H1 (cell line): ENCODE results near the gene ZNF397. TPM values are rescaled to one million over a fixed set of nuclear protein-coding genes. Genes with fewer than 3 reads are reported as not detected.

Experiments
- CTCF ChIA-PET: fragments of 300-600 bp; sonication (Branson Sonifier 250); formaldehyde crosslinking; loops from one replicate; lab custom pipeline; 2021; ENCODE audit not compliant: partially characterized antibody; lab: Charles Lee
- POLR2A ChIA-PET: fragments of 300-600 bp; sonication (Branson Sonifier 250); formaldehyde crosslinking; loops from one replicate; lab custom pipeline; 2021; ENCODE audit warnings: inconsistent platforms; ENCODE audit not compliant: partially characterized antibody; lab: Charles Lee
- DNase-seq, 2 experiments: peaks; one replicate each; pipeline versions ENCODE4 v3.0.0 to v3.0.0-alpha.2; 2010 to 2022; ENCODE audit warnings: low spot score in 2 of 2, low read depth in 1 of 2, mixed read lengths in 1 of 2
- FAIRE-seq: peaks from 2 replicates; lab custom pipeline; 2011; peaks lifted over from hg19 to GRCh38; lab: Jason Lieb, UNC
- H2AFZ ChIP-seq: 2 replicates; pipeline ENCODE4 v1.8.1; 2012; ENCODE audit warnings: low read length, inconsistent platforms
- H2AK5ac ChIP-seq: 2 replicates; pipeline ENCODE4 v1.6.1; 2013; ENCODE audit warnings: low read depth, low read length
- H2BK120ac ChIP-seq: replicated peaks from 2 replicates; pipeline ENCODE3; 2013; ENCODE audit warnings: low read depth, low read length, inconsistent platforms
- H2BK12ac ChIP-seq: 2 replicates; pipeline ENCODE4 v1.6.1; 2013; ENCODE audit warnings: low read depth, low read length
- H2BK15ac ChIP-seq: 2 replicates; pipeline ENCODE4 v1.6.1; 2013; ENCODE audit warnings: low read length
- H2BK20ac ChIP-seq: 2 replicates; pipeline ENCODE4 v1.6.1; 2013; ENCODE audit warnings: low read length
- H2BK5ac ChIP-seq: 2 replicates; pipeline ENCODE4 v1.6.1; 2013; ENCODE audit warnings: low read depth, low read length
- H3K14ac ChIP-seq: 2 replicates; pipeline ENCODE4 v1.6.1; 2013; ENCODE audit warnings: inconsistent platforms; ENCODE audit not compliant: insufficient read length
- H3K18ac ChIP-seq: 2 replicates; pipeline ENCODE4 v1.6.1; 2013; ENCODE audit warnings: low read length; ENCODE audit errors: extremely low read depth
- H3K23ac ChIP-seq: 2 replicates; pipeline ENCODE4 v1.6.1; 2013; ENCODE audit warnings: inconsistent platforms; ENCODE audit not compliant: insufficient read length
- H3K23me2 ChIP-seq: 2 replicates; pipeline ENCODE4 v1.6.1; 2013; ENCODE audit warnings: low read depth, low read length
- H3K27ac ChIP-seq: 2 replicates; pipeline ENCODE4 v1.6.1; 2011; ENCODE audit warnings: low read depth, low read length, inconsistent platforms
- H3K27me3 ChIP-seq, 4 experiments: replicated peaks in 1 of 4; 1 replicate in 1 of 4; 2 replicates in 3 of 4; pipeline versions ENCODE4 v1.6.1 to v1.8.1; 2011 to 2013; ENCODE audit warnings: low read length in 3 of 4, mild to moderate bottlenecking in 3 of 4, inconsistent platforms in 2 of 4, mixed read lengths in 2 of 4, moderate library complexity in 1 of 4; ENCODE audit not compliant: control insufficient read depth in 3 of 4, insufficient read depth in 3 of 4; ENCODE audit errors: extremely low read depth in 1 of 4
- H3K36me3 ChIP-seq, 4 experiments: 2 replicates each; pipeline versions ENCODE4 v1.6.1 to v1.8.1; 2011 to 2013; ENCODE audit warnings: mild to moderate bottlenecking in 4 of 4, low read length in 3 of 4, moderate library complexity in 2 of 4, control low read depth in 1 of 4, inconsistent platforms in 1 of 4; ENCODE audit not compliant: insufficient read depth in 4 of 4, control insufficient read depth in 2 of 4
- H3K4ac ChIP-seq: replicated peaks from 2 replicates; pipeline ENCODE3; 2013; ENCODE audit warnings: low read length, low read depth, mixed read lengths, inconsistent platforms; ENCODE audit not compliant: insufficient read length
- H3K4me1 ChIP-seq, 4 experiments: replicated peaks in 1 of 4; 1 replicate in 1 of 4; 2 replicates in 3 of 4; pipeline versions ENCODE4 v1.6.1 to v1.8.1; 2011 to 2013; ENCODE audit warnings: low read length in 3 of 4, inconsistent platforms in 2 of 4, mixed read lengths in 1 of 4; ENCODE audit not compliant: insufficient read depth in 4 of 4, control insufficient read depth in 3 of 4
- H3K4me2 ChIP-seq, 2 experiments: 2 replicates each; pipeline versions ENCODE4 v1.6.1 to v1.8.1; 2011 to 2013; ENCODE audit warnings: low read depth in 2 of 2, low read length in 2 of 2, control low read depth in 1 of 2, inconsistent platforms in 1 of 2, mild to moderate bottlenecking in 1 of 2; ENCODE audit not compliant: insufficient read depth in 1 of 2
- H3K4me3 ChIP-seq, 4 experiments: fragments of 200-600, 300-600 bp in 1 of 4; sonication (generic), shearing (Covaris generic), sonication (Bioruptor Twin) in 1 of 4; 2 replicates each; pipeline versions ENCODE4 v1.5.1 to v1.8.1; 2011 to 2016; ENCODE audit warnings: low read length in 4 of 4, low read depth in 3 of 4, control low read depth in 2 of 4, inconsistent platforms in 2 of 4, mild to moderate bottlenecking in 2 of 4, mixed read lengths in 1 of 4, moderate library complexity in 1 of 4; ENCODE audit not compliant: insufficient read depth in 2 of 4; ENCODE audit errors: extremely low read depth in 1 of 4
- H3K56ac ChIP-seq: replicated peaks from 2 replicates; pipeline ENCODE3; 2013; ENCODE audit warnings: low read depth, mild to moderate bottlenecking, mixed read lengths, low read length, inconsistent platforms; ENCODE audit not compliant: insufficient read length
- H3K79me1 ChIP-seq: 2 replicates; pipeline ENCODE4 v1.6.1; 2013; ENCODE audit warnings: low read depth, low read length, control low read depth
- H3K79me2 ChIP-seq, 2 experiments: 2 replicates each; pipeline versions ENCODE4 v1.6.1 to v1.8.1; 2012 to 2013; ENCODE audit warnings: low read length in 2 of 2, mild to moderate bottlenecking in 2 of 2, inconsistent platforms in 1 of 2; ENCODE audit not compliant: insufficient read depth in 2 of 2, control insufficient read depth in 1 of 2
- H3K9ac ChIP-seq, 4 experiments: replicated peaks in 1 of 4; 1 replicate in 1 of 4; 2 replicates in 3 of 4; pipeline versions ENCODE4 v1.6.1 to v1.8.1; 2011 to 2013; ENCODE audit warnings: low read depth in 3 of 4, low read length in 3 of 4, control low read depth in 2 of 4, mild to moderate bottlenecking in 2 of 4, moderate library complexity in 2 of 4, inconsistent platforms in 1 of 4; ENCODE audit errors: extremely low read depth in 1 of 4
- H3K9me3 ChIP-seq, 2 experiments: 2 replicates each; pipeline versions ENCODE4 v1.6.1 to v1.8.1; 2012 to 2013; ENCODE audit warnings: mild to moderate bottlenecking in 2 of 2, moderate library complexity in 2 of 2, control low read depth in 1 of 2, inconsistent platforms in 1 of 2, low read depth in 1 of 2, low read length in 1 of 2, mixed read lengths in 1 of 2; ENCODE audit not compliant: insufficient read depth in 2 of 2
- H4K20me1 ChIP-seq, 2 experiments: replicated peaks in 1 of 2; 2 replicates each; pipeline versions ENCODE3 to v1.8.1; 2011 to 2013; ENCODE audit warnings: inconsistent platforms in 2 of 2, low read length in 2 of 2, mild to moderate bottlenecking in 1 of 2; ENCODE audit not compliant: insufficient read depth in 2 of 2, control insufficient read depth in 1 of 2
- H4K5ac ChIP-seq: 2 replicates; pipeline ENCODE4 v1.6.1; 2013; ENCODE audit warnings: low read length, low read depth, mixed read lengths, inconsistent platforms; ENCODE audit not compliant: insufficient read length
- H4K8ac ChIP-seq: 2 replicates; pipeline ENCODE4 v1.8.0; 2013; ENCODE audit warnings: mild to moderate bottlenecking, moderate library complexity, low read length, inconsistent platforms; ENCODE audit not compliant: insufficient read depth; ENCODE audit errors: extremely low read depth
- H4K91ac ChIP-seq: replicated peaks from 2 replicates; pipeline ENCODE3; 2013; ENCODE audit warnings: low read length, mixed read lengths, inconsistent platforms; ENCODE audit not compliant: insufficient read length
- E2F6 ChIP-seq: IDR thresholded peaks from 2 replicates; pipeline ENCODE4 v1.6.1; 2012; ENCODE audit warnings: inconsistent platforms
- EGR1 ChIP-seq: IDR thresholded peaks from 2 replicates; pipeline ENCODE4 v1.6.1; 2011; ENCODE audit warnings: low read depth, low read length, borderline replicate concordance
- FOSL1 ChIP-seq: IDR thresholded peaks from 2 replicates; pipeline ENCODE4 v1.6.1; 2011; ENCODE audit warnings: mild to moderate bottlenecking, low read depth, low read length, moderate library complexity; ENCODE audit not compliant: insufficient read depth
- GTF2F1 ChIP-seq: IDR thresholded peaks from 2 replicates; pipeline ENCODE4 v1.6.1; 2012; ENCODE audit warnings: low read depth, low read length, improper control_type of control experiment, borderline replicate concordance
- POLR2AphosphoS5 ChIP-seq: IDR thresholded peaks from 2 replicates; pipeline ENCODE4 v1.6.1; 2011; ENCODE audit warnings: low read depth, low read length
- USF2 ChIP-seq: IDR thresholded peaks from 2 replicates; pipeline ENCODE4 v1.6.1; 2011; ENCODE audit warnings: low read length, improper control_type of control experiment
- WGBS, 2 experiments: shearing (Covaris generic) in 1 of 2; methylation state at CpG; one replicate each; pipeline versions ENCODE4 v1.1.6 to v1.1.7; 2013 to 2015; ENCODE audit warnings: low lambda C conversion rate in 2 of 2, mixed read lengths in 2 of 2, inconsistent platforms in 1 of 2, low coverage in 1 of 2, missing lambda C conversion rate in 1 of 2; ENCODE audit not compliant: insufficient replicate concordance in 2 of 2, insufficient coverage in 1 of 2, insufficient read length in 1 of 2; ENCODE audit errors: extremely low coverage in 1 of 2, missing lambda C conversion rate in 1 of 2; 5-methylcytosine and 5-hydroxymethylcytosine counted together
- polyA plus RNA-seq, 7 experiments: library from polyadenylated mRNA; depleted of rRNA in 3 of 7; stranded (reverse) in 5 of 7; unstranded in 2 of 7; fragments of >200 nt in 5 of 7; fragments of 200-250 nt in 2 of 7; gene quantifications; 1 replicate in 5 of 7; 2 replicates in 1 of 7; 4 replicates in 1 of 7; pipeline versions ENCODE4 v1.2.1 to v1.2.3, GENCODE V29; 2011 to 2013; ENCODE audit warnings: missing spikeins in 2 of 7, mixed read lengths in 2 of 7
- total RNA-seq: library from RNA; stranded (reverse); fragmentation: NEBNext Ultra II Directional; extraction: Animal tissue kit (Norgen Biotek cat#: 25700); gene quantifications from 2 replicates; pipeline ENCODE4 v1.2.1, GENCODE V29; 2021

Gene ZNF397
- total and polyA plus RNA-seq, 2 of the 8 experiments (the other 6 are each of a cell fraction or from before 2014, with no cell fraction given): 9.8 to 39.5 TPM

- DNase-seq (no peak), FAIRE-seq (no peak)
- H3K23ac ChIP-seq: no peak overlapping the region
- H3K4me3 ChIP-seq: no peak overlapping the region
- no peaks in the 10 kb centered on the region for H3K9me3 ChIP-seq
- no peak overlapping the region for H3K4me2 ChIP-seq
- no peak overlapping the region for H2AK5ac ChIP-seq
- H2BK20ac ChIP-seq: no peak overlapping the region
- H4K91ac ChIP-seq: no peak overlapping the region
- no peak overlapping the region for H2BK120ac ChIP-seq
- no peak overlapping the region for H3K9ac ChIP-seq
- no peaks in the 10 kb centered on the region for H3K23me2 ChIP-seq
- H3K18ac ChIP-seq: no peak overlapping the region
- H4K8ac ChIP-seq: no peak overlapping the region
- no peaks in the 10 kb centered on the region for H3K4me1 ChIP-seq
- H4K20me1 ChIP-seq: no peaks in the 10 kb centered on the region
- peak overlapping the region; percentile 11; the same call in 1 of the 2 replicates for H2AFZ ChIP-seq
- H3K27me3 ChIP-seq: no peaks in the 10 kb centered on the region
- H3K4ac ChIP-seq: no peak overlapping the region
- ChIA-PET CTCF (interaction anchor here (1.0 to 1.5 kb wide), 2 partner anchors 125 to 201 kb away, joined by 3 to 4 read pairs; no protein-coding TSS in a partner anchor), POLR2A (no interaction called here)
- no peak overlapping the region for H2BK12ac ChIP-seq
- 91% methylated on average over 1 of the region's 1 CpG; no CpG with 5 or more reads in 1 of the 2 experiments for WGBS, 2 experiments
- no peaks in the 10 kb centered on the region for H3K79me2 ChIP-seq
- no peak overlapping the region for H4K5ac ChIP-seq
- TF ChIP-seq USF2 (no peak), POLR2AphosphoS5 (no peak), GTF2F1 (no peak), FOSL1 (no peak), EGR1 (no peak), E2F6 (no peak)
- H3K27ac ChIP-seq: no peak overlapping the region
- H3K56ac ChIP-seq: no peak overlapping the region
- H3K14ac ChIP-seq: no peak overlapping the region
- no peaks in the 10 kb centered on the region for H3K79me1 ChIP-seq
- H3K36me3 ChIP-seq: no peaks in the 10 kb centered on the region
- no peak overlapping the region for H2BK15ac ChIP-seq
- no peak overlapping the region for H2BK5ac ChIP-seq
Observed at GRCh38 chr18:35227254-35227653, 13.6 kb upstream of the ZNF397 start.
